Uterus (tissue), 2 donors: ENCODE data around the gene FASTKD3.
A peak's percentile ranks its signal among the peaks of the same experiment; 100 is the strongest.

Experiments
- POLR2A ChIP-seq, 2 donors: fragments of 450-650 bp; IDR thresholded peaks; one replicate each; pipeline ENCODE4 v1.6.1; 2016; ENCODE audit warnings: antibody characterized with exemption in 2 of 2, mild to moderate bottlenecking in 1 of 2, moderate library complexity in 1 of 2
- TF ChIP-seq, protein P1 (sequence below), 4 experiments: fragments of 200-600 bp in 2 of 4; fragments of 450-650 bp in 2 of 4; sonication (generic) in 2 of 4; IDR thresholded peaks; one replicate each; pipeline ENCODE4 v1.5.1; 2016 to 2019; ENCODE audit warnings: antibody characterized with exemption in 4 of 4, mild to moderate bottlenecking in 2 of 4, moderate library complexity in 1 of 4

DNA sequence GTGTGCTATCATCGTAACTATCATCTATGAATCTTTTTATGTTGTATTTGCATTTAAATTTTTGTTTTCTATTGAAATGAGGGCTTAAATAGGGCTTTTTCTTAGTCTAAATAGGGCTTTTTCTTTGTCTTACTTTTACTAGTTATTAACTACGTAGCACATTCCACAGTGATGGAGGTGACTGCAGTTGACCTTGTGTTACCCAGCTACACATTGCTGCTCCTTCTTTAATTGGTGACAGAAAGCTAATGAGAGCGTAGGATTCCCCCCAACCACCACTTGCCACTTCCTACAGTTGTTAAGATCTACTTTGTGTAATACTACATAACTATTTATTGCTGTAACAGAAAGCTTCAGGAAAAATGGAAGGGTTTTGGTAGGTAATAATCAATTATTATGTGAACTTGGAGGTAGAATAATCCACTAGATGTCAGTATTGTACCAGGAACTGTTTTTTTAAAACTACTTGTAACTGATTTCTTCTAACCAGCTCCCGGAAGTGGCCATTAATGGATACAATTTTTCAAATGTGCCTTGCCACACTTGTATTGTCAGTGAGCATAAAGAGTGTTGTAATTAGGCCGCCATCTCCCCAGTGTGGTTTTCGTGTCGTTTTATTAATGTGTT, 18.1 kb upstream of the FASTKD3 start:
- TF ChIP-seq, protein P1, sequence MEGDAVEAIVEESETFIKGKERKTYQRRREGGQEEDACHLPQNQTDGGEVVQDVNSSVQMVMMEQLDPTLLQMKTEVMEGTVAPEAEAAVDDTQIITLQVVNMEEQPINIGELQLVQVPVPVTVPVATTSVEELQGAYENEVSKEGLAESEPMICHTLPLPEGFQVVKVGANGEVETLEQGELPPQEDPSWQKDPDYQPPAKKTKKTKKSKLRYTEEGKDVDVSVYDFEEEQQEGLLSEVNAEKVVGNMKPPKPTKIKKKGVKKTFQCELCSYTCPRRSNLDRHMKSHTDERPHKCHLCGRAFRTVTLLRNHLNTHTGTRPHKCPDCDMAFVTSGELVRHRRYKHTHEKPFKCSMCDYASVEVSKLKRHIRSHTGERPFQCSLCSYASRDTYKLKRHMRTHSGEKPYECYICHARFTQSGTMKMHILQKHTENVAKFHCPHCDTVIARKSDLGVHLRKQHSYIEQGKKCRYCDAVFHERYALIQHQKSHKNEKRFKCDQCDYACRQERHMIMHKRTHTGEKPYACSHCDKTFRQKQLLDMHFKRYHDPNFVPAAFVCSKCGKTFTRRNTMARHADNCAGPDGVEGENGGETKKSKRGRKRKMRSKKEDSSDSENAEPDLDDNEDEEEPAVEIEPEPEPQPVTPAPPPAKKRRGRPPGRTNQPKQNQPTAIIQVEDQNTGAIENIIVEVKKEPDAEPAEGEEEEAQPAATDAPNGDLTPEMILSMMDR (IDR thresholded peaks at IDR 0.05): peak in 3 of 4 experiments; percentile 12 to 46 (median 43)
- no peak for TF ChIP-seq POLR2A (IDR thresholded peaks at IDR 0.05)
